HG03025 (cell line): ENCODE results near the gene ZNF282.

ENCODE experiments used
- ATAC-seq: cut with Tn5 transposase; IDR thresholded peaks from one replicate; pipeline ENCODE4 v1.9.1; 2021; ENCODE audit warnings: mild to moderate bottlenecking, moderate library complexity; ENCODE audit not compliant: unreplicated experiment, low FRiP score

Gene ZNF282

GRCh38 chr7:149188637-149189259 lies 6.6 kb upstream of the ZNF282 start:
- ATAC-seq = no peak

- ATAC-seq = no peak
Measured at GRCh38 chr7:149191851-149192250, 3.5 kb upstream of the ZNF282 start.

DNA sequence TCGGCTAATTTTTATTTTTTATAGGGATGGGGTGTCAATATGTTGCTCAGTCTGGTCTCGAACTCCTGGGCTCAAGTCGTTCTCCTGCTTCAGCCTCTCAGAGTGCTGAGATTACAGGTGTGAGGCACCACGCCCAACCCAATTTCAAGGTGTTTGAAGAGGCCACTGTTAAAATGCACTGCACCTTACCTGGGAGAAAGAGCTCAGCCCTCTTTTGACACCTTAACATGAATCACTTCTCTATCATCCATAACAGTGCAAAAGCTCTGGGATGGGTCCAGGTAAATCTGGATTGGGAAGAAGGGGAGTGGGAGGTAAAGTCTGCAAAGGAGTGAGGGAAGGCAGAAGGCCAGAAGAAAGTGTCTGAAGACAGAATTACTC lies 557 bp upstream of the ZNF282 start:
- ATAC-seq = no peak

GRCh38 chr7:149196151-149196704 lies 882 bp downstream of the ZNF282 start:
- ATAC-seq = peak; percentile 10

GRCh38 chr7:149196705-149197171 lies 1.4 kb downstream of the ZNF282 start:
- ATAC-seq = no peak

- ATAC-seq = no peak
Measured at GRCh38 chr7:149197675-149198074, 2.3 kb downstream of the ZNF282 start.

GRCh38 chr7:149198161-149198816 lies 2.9 kb downstream of the ZNF282 start:
- ATAC-seq = no peak

- no peak for ATAC-seq
Measured at GRCh38 chr7:149199234-149199995, 4.1 kb downstream of the ZNF282 start.

GRCh38 chr7:149202831-149203231 lies 7.5 kb downstream of the ZNF282 start:
- ATAC-seq = no peak

GRCh38 chr7:149205690-149206381 lies 10.5 kb downstream of the ZNF282 start:
- ATAC-seq = no peak

DNA sequence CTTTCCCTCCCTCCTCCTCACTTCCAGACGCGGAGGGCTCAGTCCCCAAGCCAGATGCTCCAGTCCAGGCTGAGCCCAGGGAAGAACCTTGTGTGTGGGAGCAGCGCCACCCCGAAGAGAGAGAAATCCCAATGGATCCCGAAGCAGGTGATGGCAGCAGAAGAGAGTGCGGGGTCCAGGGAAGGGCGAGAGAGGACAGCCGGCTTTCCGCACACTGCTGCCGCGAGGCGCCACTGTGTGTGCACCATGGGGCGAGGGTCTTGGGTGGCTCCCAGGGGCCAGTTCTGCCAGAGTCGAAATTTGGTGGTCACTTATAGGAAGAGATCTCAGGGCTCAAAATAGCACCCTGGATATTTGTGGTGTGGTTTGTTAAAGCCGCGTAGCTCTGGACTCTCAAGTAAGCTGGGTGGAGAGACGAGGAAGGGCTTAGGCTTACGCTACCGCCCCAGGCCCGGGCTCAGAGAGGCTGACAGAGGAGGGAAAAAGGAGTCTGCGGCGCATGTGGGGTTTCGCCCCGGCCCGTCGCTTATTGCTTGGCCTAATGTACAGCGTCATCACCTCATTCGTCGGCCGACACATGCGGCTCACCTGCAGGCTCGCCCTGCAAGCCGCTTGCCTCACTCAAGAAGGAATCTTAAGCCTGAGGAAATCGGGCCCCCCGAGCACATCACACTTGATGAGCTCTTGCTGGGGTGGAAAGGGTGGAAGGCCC lies 12.1 kb downstream of the ZNF282 start:
- no peak for ATAC-seq

DNA sequence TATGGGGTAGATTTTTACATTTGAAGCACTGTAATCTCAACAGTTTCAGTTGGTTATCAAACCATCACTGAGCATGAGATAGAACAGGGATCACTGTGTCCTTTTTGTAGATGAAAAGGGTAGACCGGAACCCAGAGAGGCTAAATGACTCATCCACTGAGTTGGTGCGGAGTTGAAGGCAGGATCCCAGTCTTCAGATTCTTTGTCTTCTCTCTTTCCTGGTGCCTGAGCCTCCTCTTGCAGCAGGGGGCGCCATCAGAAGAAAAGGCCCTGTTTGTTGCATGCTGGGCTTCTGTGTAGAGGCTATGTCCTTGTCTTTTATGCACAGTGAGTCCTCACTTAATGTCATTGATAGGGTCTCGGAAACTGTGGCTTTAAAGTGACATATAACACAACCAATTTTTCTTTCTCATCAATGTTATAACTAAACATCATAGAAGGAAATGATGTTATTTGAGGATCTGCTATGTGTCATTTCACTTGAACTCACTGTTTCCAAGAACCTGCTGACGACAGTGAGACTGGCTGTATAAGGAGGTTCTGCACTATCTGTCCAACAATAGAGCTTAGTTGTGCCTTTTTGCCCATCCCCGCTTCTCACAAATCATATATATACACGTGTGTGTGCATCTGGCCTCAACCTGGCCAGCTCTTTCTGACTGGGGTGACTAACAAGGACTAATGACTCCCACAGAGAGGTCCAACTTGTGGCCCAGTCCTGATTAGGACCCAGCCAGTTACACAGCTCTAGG lies 14.3 kb downstream of the ZNF282 start:
- ATAC-seq = no peak

DNA sequence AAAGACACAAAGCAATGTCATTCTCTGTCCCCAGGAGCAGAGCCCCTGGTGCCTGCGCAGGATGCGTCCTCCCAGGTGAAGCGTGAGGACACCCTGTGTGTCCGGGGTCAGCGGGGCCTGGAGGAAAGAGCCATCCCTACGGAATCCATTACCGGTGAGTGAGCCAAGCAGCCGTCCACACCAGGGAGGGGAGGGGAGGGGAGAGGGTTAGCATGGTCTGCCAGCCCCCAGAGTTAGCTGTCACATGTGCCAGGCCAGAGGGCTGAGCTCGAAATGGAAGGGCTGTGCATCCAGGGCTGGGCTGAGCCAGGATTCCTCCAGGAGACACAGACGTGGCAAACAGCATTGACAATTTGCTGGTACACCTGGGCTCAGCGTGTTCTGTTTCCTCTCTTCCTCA lies 15.2 kb downstream of the ZNF282 start:
- no peak for ATAC-seq

GRCh38 chr7:149214020-149214720 lies 18.8 kb downstream of the ZNF282 start:
- ATAC-seq = no peak

- ATAC-seq = no peak
Measured at GRCh38 chr7:149216402-149216801, 21.1 kb downstream of the ZNF282 start.

DNA sequence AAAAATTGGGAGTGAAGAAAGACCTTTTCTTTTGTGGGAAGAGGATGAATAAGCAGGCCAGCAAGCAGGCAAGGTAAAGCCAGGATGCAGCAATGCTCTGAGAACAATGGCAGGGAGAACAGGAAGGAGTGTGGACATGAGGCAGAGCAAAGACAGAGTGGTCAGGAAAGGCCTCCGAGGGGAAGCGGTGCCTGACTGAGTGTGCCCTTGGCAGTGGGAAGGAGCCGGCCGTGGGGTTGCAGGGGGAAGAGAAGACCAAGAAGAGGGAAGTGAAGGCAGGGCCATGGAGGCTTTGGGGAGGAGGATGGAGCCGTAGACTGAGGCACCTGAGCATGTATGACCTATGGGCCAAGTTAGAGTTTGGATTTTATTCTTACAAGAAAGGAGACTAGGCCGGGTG lies 22.2 kb downstream of the ZNF282 start:
- ATAC-seq = no peak

GRCh38 chr7:149218469-149219420 lies 23.4 kb downstream of the ZNF282 start:
- no peak for ATAC-seq

- no peak for ATAC-seq
Measured at GRCh38 chr7:149220534-149220933, 25.2 kb downstream of the ZNF282 start.
